Activated naive CD4-positive, alpha-beta T cell treated with anti-CD3 and anti-CD28 coated beads, Interleukin-2, amount 50 U/mL, for 16 hours (primary cell): ENCODE data around the gene HOXD9.

Experiments used
- DNase-seq: peaks from one replicate; pipeline ENCODE4 v3.0.0-alpha.2; 2020

HOXD9 gene

DNA sequence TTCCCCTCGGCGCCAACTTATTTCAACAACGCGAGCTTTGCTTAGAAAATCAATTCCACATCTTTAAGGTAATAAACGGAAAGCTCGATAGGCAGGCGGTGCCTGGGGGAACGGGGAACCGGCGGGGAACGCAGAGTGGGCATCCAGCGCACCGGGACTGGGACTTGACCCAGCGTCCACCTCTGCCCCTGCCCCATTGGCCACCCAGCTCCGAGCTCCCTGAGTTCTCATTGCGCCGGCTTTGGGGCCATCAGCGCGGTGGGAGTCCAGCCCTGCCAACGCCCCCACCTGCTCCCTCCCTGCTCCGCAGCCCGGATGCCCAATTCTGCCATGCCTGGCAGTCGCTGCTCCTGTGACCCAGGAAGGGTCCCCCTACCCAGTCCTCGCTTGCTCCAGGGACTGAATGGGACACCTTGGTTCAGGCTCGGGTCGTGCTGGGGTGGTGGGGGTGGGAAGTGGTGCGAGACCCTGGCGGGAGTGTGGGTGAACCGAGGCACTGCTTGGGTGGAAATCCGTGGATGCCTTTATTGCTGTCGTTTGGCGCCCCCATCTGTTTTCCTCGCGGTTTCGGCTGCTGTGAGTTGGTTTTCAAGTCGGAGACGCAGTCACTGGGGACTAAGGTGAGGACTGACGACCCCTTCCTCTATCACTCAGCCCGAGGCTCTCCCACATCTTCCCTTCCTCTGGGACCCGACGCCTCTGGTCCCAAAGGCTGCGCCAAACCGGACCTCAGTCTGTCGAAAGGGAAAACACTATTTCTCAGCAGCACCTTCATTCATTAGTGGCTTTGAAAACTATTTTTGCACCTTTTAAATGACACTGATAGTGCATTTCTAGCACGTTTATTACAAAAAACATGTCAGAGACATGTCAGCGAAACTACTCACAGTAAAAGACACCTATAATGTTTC is 36.4 kb upstream of the HOXD9 start:
- no peak for DNase-seq

DNA sequence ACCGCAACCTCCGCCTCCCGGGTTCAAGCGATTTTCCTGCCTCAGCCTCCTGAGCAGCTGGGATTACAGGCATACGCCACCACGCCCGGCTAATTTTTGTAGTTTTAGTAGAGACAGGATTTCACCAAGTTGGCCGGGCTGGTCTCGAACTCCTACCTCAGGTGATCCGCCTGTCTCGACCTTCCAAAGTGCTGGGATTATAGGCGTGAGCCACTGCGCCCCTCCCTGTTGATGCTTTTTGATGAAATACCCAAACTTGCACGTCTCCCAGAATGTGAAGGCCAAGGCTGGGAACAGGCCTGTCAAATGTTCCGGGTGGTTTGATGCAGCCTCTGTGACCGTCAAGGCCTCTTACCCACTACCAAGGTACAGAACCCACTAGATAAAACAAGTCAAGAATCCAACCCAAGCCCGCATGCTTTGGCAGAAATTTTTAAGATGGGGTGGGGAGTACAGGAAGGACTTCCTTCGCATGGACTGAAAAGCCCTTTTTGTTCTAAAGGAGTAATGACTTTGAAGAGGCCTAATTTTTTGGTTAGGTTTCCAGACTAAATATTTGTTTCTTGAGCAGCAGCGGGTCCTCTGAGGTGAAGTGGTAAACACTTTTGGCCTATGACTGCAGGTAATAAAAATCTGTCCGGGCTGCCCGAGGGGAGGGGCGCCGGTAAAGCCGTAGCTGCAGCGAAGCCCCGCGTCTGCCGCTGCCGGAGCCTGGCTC is 35.0 kb upstream of the HOXD9 start:
- DNase-seq, result no peak

DNA sequence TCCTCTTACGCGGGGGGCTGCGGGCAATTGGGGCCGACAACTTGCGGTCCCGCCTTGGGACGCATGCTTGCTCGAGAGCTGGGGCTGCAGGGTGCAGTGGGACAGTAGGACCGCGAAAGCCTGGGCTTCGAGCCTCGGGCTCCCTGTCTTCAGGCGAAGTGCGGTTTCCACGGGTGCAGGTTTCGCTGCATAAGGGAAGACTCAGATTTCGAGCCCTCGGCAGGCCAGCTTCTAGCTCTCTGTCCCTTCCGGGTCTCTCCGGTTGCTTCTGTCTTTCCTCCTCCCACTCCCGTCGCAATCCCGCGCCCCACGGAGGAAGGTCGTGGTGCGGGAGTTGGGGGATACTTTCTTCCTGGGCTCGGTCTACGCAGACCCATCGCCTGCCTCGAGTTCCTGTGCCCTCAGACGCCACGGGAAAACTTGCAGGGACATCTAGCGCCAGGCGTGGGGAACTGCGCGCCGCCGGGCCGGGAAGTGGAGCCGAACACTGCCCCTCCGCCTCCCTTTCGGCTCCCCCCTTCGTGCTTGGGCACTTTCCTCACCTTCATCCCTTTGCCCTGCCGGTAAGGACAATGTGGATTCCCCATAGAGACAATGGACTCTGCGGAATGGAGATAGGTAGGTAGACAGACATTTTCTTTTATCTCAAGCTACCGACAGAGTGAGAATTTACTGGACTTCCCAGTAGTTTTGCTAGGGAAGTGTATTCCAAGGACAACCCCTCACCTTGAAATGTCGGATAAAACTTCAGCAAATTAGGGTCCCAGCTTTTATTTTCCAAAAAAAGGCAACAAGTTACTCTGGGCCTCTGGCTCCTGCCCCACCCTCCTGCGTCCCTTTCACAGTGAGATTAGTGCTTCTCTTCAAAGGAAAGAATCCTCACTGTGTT is 34.2 kb upstream of the HOXD9 start:
- no peak for DNase-seq

DNA sequence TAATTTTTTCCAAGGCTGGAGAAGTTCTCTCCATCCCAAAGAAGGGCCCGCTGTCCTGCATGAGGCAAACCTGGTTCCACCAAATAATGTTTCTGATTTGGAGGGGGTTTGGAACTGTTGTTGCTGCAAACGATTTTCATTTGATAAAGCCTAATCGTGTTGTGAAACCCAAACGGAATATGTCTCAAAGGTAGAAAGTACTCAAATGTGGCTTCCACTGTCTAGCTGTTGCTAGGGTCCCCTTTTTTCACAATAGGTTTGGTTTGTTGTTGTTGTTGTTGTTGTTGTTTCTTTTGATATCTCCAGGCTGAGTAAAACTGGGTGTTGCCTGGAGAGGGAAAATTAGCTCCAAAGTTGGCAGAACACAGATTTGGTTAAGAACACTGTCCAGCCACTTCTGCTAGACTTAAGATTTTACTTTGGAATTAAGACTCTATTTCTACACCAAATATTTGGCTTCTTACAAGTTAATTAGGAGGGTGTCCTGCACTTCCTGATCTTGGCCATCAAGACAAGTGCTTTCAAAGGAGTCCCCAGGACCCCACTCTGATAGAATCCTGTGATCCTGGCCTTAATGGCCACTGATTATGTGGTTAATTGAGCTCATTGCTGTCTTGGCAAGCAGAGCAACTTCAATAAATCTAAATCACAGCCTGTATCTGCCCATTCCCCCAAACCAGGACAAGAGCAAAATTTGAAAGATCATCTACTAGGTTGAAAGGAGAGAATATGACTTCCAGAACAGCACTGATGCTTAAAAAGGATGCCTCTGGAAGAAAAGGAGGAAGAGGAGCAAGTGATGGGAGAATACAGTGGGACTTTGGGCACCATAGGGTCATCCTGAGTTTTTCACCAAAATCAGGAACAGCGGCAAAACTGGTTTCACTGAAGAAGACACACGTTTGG is 33.3 kb upstream of the HOXD9 start:
- no peak for DNase-seq

DNA sequence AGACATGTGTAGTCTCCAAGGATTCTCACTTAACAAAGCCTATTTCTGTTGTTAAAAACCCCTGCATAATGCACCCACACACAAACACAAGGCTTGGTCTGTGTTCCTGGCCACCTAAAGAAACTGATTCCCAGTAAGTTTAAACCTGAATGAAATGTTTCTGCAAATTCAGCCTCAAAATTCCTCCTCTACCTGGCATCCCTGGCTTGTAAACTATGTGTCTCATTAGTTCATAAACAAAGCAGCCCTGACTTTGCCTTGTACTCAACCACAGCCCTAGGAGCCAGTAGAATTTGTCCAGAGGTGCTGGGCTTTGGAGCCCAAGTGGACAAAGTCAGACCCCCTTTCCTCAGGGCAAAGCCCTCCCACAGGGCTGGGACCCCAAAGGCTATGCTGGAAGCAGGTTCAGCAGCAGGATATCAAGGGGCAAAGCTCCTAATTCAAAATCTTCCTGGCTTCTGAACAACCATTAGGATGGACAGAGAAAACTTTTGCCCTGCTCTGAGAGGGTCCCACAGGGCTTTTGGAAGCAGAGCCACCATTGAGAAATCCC is 32.6 kb upstream of the HOXD9 start:
- DNase-seq, result no peak

DNA sequence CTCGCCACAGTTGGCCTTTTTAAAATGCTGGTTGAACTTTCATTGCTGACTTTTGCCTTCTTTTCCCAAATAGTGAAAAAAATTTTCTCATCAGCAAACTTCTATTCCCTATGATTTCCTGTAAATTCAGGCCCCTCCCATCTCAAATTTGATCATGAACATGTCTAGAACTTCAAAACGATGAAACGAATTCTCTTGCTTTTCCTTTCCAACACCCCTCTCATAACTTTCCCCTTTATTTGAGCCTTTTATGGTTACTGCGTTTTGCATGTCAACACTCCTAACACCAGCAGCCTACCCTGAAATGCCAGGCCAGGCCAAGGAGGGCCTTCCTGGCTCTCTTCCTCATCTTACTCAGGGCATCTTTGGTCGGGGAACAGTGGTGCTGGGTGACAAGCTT is 31.7 kb upstream of the HOXD9 start:
- DNase-seq, result no peak

DNA sequence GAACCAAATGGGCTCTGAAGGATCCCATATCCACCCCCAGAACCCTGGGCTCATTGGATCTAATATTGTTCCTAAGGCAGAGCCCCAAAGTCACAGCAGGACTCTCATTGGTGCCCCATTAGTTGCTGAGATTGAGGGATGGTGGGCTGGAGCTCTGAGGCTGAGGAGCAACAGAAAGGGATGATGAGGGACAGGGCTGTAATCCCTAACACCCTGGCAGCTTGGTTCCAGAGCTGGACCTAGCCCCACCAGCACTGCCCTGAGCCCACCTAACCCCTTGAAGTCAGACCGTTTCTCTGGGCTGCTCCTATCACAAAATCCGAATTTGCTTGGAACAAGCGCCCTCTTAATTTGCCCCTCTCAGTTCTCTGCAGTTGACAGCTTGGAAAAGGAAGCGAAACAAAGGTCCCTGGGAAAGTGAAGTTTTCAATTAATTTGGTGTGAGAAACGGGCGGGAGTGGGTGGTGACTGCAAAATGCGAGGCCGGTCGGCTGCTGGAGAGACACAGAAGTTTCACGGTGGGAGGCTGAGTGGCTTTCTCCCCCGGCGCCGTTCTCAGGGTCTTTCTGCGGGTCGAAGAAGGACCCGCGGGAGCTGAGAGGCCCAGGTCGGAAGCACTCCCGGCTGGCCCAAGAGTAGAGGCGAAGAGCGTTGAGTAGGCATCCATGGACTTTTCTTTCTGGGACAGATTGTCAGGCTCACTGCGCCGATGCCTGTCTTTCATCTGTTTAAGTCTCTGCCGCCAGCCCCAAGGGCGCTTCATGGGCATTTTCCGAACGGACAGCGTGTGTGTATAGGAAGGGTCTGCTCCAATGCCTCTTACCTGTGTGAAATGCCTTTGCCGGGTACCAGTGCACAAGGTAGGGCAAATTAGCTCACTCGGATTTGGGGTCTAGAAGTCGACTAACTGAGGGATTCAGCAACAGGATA is 30.9 kb upstream of the HOXD9 start:
- DNase-seq, result no peak

DNA sequence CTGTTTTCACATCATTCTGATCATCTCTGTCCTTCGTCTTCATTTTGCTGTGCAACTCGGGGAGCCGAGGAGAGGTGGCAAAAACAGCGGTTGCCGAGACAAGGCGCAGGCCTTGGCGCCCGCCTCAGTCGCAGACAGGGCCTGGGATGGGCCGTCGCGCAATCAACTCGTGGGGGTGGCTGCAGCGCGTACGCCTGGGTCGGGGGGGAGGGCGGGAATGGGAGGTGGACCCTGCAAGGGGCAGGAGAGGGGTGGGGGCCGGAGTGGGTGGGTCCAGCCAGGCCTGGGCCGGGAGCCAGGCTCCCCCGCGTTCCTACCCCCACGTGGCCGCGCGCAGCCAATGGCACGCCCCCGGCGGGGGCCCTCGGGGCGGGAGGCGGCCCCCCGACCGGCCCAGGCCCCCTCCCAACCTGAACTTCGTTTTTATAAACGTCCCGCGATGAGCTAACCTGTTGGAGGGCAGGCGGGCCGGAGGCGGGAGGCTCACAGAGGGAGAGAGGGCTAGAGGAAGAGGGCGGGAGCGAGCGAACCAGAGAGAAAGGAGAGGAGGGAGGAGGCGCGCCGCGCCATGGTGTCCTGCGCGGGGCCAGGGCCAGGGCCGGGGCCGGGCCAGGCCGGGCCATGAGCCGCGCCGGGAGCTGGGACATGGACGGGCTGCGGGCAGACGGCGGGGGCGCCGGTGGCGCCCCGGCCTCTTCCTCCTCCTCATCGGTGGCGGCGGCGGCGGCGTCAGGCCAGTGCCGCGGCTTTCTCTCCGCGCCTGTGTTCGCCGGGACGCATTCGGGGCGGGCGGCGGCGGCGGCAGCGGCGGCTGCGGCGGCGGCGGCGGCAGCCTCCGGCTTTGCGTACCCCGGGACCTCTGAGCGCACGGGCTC is 30.0 kb upstream of the HOXD9 start, which contains the start of gene HOXD13:
HOXD13 (plus strand) TSS at position 452 of the 875 bp plus-strand sequence; CDS start at position 622, 170 bp downstream.
- DNase-seq, result no peak

DNA sequence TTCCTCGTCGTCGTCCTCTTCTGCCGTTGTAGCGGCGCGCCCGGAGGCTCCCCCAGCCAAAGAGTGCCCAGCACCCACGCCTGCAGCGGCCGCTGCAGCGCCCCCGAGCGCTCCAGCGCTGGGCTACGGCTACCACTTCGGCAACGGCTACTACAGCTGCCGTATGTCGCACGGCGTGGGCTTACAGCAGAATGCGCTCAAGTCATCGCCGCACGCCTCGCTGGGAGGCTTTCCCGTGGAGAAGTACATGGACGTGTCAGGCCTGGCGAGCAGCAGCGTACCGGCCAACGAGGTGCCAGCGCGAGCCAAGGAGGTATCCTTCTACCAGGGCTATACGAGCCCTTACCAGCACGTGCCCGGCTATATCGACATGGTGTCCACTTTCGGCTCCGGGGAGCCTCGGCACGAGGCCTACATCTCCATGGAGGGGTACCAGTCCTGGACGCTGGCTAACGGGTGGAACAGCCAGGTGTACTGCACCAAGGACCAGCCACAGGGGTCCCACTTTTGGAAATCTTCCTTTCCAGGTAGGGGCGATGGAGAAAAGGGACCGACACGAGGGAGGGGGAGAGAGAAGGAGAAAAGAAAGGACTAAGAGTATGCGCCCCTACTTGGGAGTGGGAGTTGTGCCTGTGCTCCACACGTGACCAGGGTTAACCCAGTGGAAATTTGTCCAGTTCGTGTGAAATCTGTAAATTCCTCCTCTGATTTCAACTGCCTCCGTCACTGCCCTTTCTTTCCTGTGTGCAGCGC is 29.2 kb upstream of the HOXD9 start:
- DNase-seq, result no peak

DNA sequence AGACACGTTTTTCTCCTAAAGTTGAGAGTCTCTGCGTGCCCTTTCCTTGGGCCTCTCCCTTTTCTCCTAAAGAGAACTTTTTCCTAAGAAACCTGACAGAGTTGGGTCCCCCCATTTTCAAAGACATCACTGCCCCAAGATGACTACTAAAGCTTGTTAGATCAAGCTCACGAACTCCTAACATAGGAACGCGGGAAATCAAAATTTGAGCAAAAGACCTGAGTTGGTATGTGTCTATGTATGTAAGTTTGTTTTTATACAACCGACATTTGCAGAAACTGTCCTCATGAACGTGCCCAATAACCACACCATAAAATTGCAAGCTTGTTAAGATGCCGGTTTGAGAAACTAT is 28.6 kb upstream of the HOXD9 start:
- DNase-seq, result no peak

DNA sequence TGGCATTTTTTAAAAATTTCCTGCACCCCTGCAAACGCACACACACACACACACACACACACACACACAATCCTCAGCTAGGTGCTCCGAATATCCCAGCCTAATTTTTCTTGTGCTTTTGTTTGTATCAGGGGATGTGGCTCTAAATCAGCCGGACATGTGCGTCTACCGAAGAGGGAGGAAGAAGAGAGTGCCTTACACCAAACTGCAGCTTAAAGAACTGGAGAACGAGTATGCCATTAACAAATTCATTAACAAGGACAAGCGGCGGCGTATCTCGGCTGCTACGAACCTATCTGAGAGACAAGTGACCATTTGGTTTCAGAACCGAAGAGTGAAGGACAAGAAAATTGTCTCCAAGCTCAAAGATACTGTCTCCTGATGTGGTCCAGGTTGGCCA is 28.2 kb upstream of the HOXD9 start:
- DNase-seq, result no peak

DNA sequence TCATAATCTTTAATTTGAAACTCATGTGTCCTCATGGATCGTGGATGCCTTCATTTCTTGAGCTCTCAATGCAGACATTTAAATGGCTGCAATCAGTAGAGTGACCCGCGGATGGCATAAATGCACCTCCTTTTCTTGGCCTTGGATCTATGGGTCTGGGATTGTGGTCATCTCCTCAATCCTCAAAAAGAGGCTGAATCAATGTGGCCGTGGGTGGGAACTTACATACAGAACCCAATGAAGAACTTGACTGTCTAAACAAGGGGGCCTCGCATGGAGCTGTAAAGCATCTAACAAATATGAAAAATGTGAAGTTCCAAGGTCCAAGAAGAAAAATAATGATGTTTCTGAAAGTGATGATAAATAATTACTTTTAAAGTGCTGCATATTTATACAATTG is 27.1 kb upstream of the HOXD9 start:
- no peak for DNase-seq

DNA sequence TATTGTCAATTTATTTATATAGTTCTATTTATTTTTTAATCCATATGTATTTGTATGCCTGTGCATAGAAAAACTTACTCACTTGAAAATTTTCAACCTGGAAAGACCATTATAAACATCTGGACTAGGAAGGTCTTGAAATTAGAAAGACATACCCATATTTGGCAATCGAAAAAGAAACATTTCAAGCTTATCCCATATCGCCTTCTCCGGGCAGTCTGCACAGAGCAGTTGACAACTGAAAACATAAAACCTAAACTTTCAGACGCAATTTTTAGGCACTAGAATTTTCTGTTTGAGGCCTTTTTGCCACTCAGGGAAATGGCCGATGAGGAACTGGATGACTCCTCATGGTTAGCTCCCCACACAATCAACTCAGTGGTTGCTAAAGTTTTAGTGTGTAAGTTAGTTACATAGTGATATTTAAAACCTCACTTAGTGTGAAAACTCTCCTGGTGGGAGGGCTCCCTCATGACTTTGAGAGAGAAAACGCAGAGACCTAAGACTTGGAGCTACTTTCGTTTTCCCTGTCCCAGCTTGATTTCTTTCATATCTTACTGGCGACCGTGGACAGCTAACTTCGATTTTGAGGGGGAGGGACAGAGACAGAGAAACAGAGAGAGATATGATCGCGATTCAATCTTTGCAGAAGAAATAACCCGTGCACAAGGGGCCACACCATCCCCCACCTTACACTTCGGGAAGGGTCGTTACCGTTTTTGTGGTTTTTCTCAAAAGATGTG is 26.1 kb upstream of the HOXD9 start:
- no peak for DNase-seq

DNA sequence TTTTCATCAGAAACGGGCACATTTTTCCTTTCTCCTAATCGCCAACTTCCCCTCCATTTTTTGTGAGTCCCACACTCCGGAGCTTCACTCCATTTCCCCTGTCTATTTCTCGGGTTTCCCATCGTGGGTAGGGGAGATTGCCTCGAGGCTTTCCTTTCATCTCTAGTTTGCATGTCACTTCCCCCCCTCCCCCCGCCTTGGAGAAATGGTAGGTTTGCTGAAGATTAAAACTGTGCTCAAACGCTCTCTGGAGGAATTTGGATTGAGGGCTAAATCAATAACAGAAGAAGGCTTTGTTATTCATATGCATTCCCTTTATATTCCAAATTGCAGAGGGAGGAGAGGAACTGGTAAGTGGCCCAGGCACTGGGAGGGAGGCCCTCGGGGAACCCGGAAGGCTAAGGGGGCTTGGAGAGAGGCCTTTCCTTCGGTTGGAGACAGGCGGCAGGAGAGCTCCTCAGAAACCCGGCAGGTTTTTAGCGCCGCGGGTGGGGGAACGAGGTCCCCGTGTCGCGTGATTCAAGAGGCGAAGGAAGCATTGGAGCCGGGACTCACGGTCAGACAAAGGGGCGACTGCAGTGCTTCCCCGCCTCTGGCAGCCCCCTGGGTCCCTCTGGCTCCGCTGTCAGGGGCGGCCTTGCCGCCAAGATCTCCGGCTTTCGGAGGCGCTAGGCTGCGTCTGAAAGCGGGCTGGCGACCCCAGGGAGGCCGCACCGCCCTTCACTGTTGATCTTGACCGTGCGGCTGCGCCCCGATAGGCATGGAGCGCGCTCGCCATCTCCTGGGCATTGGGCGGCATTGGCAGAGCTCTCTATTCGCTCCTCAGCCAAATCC is 25.3 kb upstream of the HOXD9 start:
- peak; percentile 55 for DNase-seq

DNA sequence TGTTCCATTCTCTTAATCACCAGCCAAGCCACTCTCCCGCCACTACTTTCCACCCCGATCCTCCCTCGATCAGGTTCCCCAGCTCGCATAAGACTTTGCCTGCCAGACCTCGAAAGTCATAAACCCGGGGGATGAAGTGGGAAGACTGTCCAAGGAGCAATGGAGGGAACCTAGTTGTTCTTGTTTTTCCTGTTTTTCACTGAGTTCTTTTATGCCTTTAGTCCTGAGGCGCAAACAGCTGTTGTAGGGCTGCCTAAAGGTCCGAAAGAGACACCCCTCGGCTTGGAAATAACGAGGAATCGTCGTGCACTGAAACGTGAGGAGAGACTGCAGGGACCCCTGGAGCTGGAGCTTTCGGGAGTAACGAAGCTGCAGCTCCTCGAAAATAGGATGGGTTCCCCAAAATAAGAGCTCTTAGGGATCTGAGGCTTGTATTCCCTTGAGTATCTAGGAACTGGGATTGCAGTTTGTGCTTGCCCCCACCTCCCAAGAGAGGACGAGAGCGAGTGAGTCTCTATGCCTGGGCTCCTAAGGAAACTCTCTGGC is 24.6 kb upstream of the HOXD9 start:
- DNase-seq, result no peak

DNA sequence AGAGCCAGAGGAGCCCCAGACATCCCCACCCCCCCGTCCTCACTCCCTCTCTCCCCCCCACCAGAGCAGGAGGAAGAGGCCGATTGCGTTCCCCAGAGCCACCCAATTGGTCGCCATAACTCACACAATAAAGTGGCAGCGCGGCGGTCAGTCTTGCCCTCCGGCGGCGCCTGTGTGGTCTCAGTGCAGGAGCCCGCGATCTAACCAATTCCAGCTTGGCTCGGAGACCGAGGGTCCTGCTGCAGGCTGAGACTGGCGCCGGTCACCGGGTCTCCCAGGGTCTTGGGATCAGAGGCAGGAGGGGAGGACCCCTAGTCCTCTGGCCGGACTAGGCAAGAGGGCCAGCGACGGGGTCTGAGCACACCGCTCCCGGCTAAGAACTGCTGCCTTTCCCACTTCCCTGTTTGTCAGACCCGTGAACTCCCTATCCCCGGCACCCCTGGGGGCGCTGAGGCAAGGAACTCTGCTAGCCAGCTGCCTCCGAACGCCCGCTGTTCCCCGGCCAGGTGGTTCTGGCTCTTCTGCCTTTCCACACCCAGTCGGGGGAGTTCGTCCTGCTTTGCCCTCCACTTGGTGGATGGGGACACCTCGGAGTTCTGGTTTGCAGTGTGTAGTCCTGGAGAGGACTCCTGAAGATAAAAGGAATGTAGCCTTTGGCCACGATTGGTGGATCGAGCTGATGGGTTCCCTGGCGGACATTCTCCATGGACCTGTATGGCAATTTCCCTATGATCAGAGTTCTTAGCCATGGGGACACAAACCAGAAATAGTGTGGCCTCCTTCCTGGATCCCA is 24.0 kb upstream of the HOXD9 start:
- DNase-seq, result no peak
